SK-N-MC (cell line): ENCODE measurements around the gene SLCO2B1.

ENCODE experiments used
- DNase-seq: peaks from one replicate; pipeline ENCODE4 v3.0.0-alpha.2; 2011; ENCODE audit warnings: low read depth, low spot score
- H3K27ac ChIP-seq: fragments of 200-600 bp; sonication (generic); 2 replicates; pipeline ENCODE4 v1.5.1; 2016; ENCODE audit warnings: mixed run types
- H3K36me3 ChIP-seq: fragments of 200-600 bp; sonication (generic); 2 replicates; pipeline ENCODE4 v1.6.1; 2017; ENCODE audit warnings: antibody characterized with exemption, low read length, mixed read lengths; ENCODE audit not compliant: insufficient read depth
- H3K4me3 ChIP-seq: fragments of 200-600 bp; sonication (generic); 2 replicates; pipeline ENCODE4 v1.5.1; 2016
- H3K9ac ChIP-seq: fragments of 200-600 bp; sonication (generic); 2 replicates; pipeline ENCODE4 v1.8.0; 2017; ENCODE audit warnings: mixed run types, mixed read lengths; ENCODE audit not compliant: insufficient read length
- H3K9me3 ChIP-seq: fragments of 200-600 bp; sonication (generic); 2 replicates; pipeline ENCODE4 v1.6.1; 2017; ENCODE audit warnings: low read depth, mild to moderate bottlenecking, antibody characterized with exemption, low read length, moderate library complexity, mixed read lengths
- EZH2 ChIP-seq: fragments of 200-600 bp; sonication (generic); IDR thresholded peaks from one replicate; pipeline ENCODE4 v1.6.1; 2017; ENCODE audit warnings: antibody characterized with exemption
- FOXP2 ChIP-seq: optimal IDR thresholded peaks from 2 replicates; pipeline ENCODE3; 2011; ENCODE audit warnings: mild to moderate bottlenecking, moderate library complexity; ENCODE audit not compliant: insufficient read depth; ENCODE audit errors: extremely low read length, control extremely low read depth
- POLR2AphosphoS5 ChIP-seq: IDR thresholded peaks from 2 replicates; pipeline ENCODE4 v1.6.1; 2012; ENCODE audit warnings: mild to moderate bottlenecking, low read depth, low read length, borderline replicate concordance

The SLCO2B1 gene

GRCh38 chr11:75199412-75199955 lies 48.6 kb downstream of the SLCO2B1 start:
- no peaks in the 10 kb centered on the region for H3K36me3 ChIP-seq
- DNase-seq: no peak
- no peak overlapping the region for H3K9ac ChIP-seq
- H3K4me3 ChIP-seq: no peak overlapping the region
- TF ChIP-seq POLR2AphosphoS5: no peak
- TF ChIP-seq FOXP2: no peak
- no peak for TF ChIP-seq EZH2
- no peak overlapping the region for H3K27ac ChIP-seq
- no peaks in the 10 kb centered on the region for H3K9me3 ChIP-seq

- Histone ChIP-seq H3K9ac (no peak overlapping the region), H3K36me3 (no peaks in the 10 kb centered on the region), H3K4me3 (no peak overlapping the region), H3K9me3 (no peaks in the 10 kb centered on the region), H3K27ac (no peak overlapping the region)
- TF ChIP-seq FOXP2: no peak
- TF ChIP-seq POLR2AphosphoS5: no peak
- no peak for TF ChIP-seq EZH2
- DNase-seq: no peak
Observed at GRCh38 chr11:75200051-75200450, 49.1 kb downstream of the SLCO2B1 start.

DNA sequence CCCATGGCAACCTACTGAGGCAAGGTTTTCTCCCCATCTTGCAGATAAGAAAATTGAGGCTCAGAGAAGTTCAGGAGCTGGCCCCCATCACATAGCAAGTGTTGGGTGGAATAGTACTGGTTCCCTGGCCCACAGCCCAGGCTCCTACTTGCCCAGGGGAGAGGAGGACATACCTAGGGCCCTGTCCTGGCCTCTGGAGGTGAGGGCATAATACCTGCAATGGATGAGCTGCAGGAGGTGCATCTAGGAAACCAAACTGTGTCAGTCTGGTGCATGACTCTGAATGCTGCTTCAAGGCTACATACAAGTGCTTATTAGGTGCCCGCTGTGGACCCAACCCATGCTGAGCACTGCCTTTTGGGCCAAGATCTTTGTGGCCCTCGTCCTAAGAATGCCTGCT lies 49.6 kb downstream of the SLCO2B1 start:
- DNase-seq: no peak
- Histone ChIP-seq H3K9me3 (no peaks in the 10 kb centered on the region), H3K4me3 (no peak overlapping the region), H3K9ac (no peak overlapping the region), H3K36me3 (no peaks in the 10 kb centered on the region), H3K27ac (no peak overlapping the region)
- TF ChIP-seq FOXP2: no peak
- TF ChIP-seq EZH2: no peak
- no peak for TF ChIP-seq POLR2AphosphoS5

- TF ChIP-seq FOXP2: no peak
- no peak for TF ChIP-seq EZH2
- TF ChIP-seq POLR2AphosphoS5: no peak
- H3K9me3 ChIP-seq: no peaks in the 10 kb centered on the region
- H3K4me3 ChIP-seq: no peak overlapping the region
Observed at GRCh38 chr11:75201771-75202170, 50.9 kb downstream of the SLCO2B1 start.

GRCh38 chr11:75202195-75202594 lies 51.3 kb downstream of the SLCO2B1 start:
- no peaks in the 10 kb centered on the region for H3K36me3 ChIP-seq
- TF ChIP-seq EZH2 (no peak), FOXP2 (no peak), POLR2AphosphoS5 (no peak)

More at GRCh38 chr11:75201771-75202170, 50.9 kb downstream of the SLCO2B1 start:
- DNase-seq: no peak
- no peaks in the 10 kb centered on the region for H3K36me3 ChIP-seq
- no peak overlapping the region for H3K9ac ChIP-seq
- no peak overlapping the region for H3K27ac ChIP-seq

GRCh38 chr11:75203138-75203537 lies 52.2 kb downstream of the SLCO2B1 start:
- H3K27ac ChIP-seq: no peak overlapping the region

More at GRCh38 chr11:75202195-75202594, 51.3 kb downstream of the SLCO2B1 start:
- H3K9ac ChIP-seq: no peak overlapping the region
- H3K4me3 ChIP-seq: no peak overlapping the region
- DNase-seq: no peak
- H3K27ac ChIP-seq: no peak overlapping the region
- no peaks in the 10 kb centered on the region for H3K9me3 ChIP-seq

GRCh38 chr11:75203641-75204011 lies 52.7 kb downstream of the SLCO2B1 start:
- Histone ChIP-seq H3K36me3 (no peaks in the 10 kb centered on the region), H3K27ac (no peak overlapping the region), H3K4me3 (no peak overlapping the region), H3K9ac (no peak overlapping the region), H3K9me3 (no peaks in the 10 kb centered on the region)
- DNase-seq: no peak
- TF ChIP-seq EZH2 (no peak), FOXP2 (no peak), POLR2AphosphoS5 (no peak)

More at GRCh38 chr11:75203138-75203537, 52.2 kb downstream of the SLCO2B1 start:
- H3K4me3 ChIP-seq: no peak overlapping the region
- H3K36me3 ChIP-seq: no peaks in the 10 kb centered on the region
- TF ChIP-seq FOXP2: no peak
- no peak for TF ChIP-seq EZH2
- TF ChIP-seq POLR2AphosphoS5: no peak
- H3K9ac ChIP-seq: no peak overlapping the region
- no peaks in the 10 kb centered on the region for H3K9me3 ChIP-seq
- DNase-seq: no peak

GRCh38 chr11:75204012-75204674 lies 53.2 kb downstream of the SLCO2B1 start:
- no peaks in the 10 kb centered on the region for H3K9me3 ChIP-seq
- no peak overlapping the region for H3K27ac ChIP-seq
- TF ChIP-seq EZH2 (no peak), FOXP2 (no peak), POLR2AphosphoS5 (no peak)
- H3K9ac ChIP-seq: no peak overlapping the region
- no peak overlapping the region for H3K4me3 ChIP-seq
- no peak for DNase-seq
- H3K36me3 ChIP-seq: no peaks in the 10 kb centered on the region

- Histone ChIP-seq H3K9ac (no peak overlapping the region), H3K9me3 (no peaks in the 10 kb centered on the region), H3K36me3 (no peaks in the 10 kb centered on the region), H3K27ac (no peak overlapping the region), H3K4me3 (no peak overlapping the region)
- TF ChIP-seq EZH2 (no peak), POLR2AphosphoS5 (no peak), FOXP2 (no peak)
- DNase-seq: peak; percentile 22
Observed at GRCh38 chr11:75204685-75205563, 54.0 kb downstream of the SLCO2B1 start.
